H1 (cell line): ENCODE results near the gene MAP3K10. TPM values are rescaled to one million over a fixed set of nuclear protein-coding genes. Genes with fewer than 3 reads are reported as not detected.

ENCODE experiments used
- SAP30 ChIP-seq: fragments of 300-600 bp; sonication (generic); IDR thresholded peaks from 2 replicates; pipeline ENCODE4 v1.7.1; 2012; ENCODE audit warnings: low read length, moderate library complexity, mild to moderate bottlenecking, inconsistent platforms; ENCODE audit not compliant: insufficient read depth, insufficient replicate concordance
- SP2 ChIP-seq: IDR thresholded peaks from 2 replicates; pipeline ENCODE4 v1.6.1; 2012; ENCODE audit warnings: mild to moderate bottlenecking, low read length, inconsistent platforms
- polyA plus RNA-seq, 7 experiments: library from polyadenylated mRNA; depleted of rRNA in 3 of 7; stranded (reverse) in 5 of 7; unstranded in 2 of 7; fragments of >200 nt in 5 of 7; fragments of 200-250 nt in 2 of 7; gene quantifications; 1 replicate in 5 of 7; 2 replicates in 1 of 7; 4 replicates in 1 of 7; pipeline versions ENCODE4 v1.2.1 to v1.2.3, GENCODE V29; 2011 to 2013; ENCODE audit warnings: missing spikeins in 2 of 7, mixed read lengths in 2 of 7
- total RNA-seq: library from RNA; stranded (reverse); fragmentation: NEBNext Ultra II Directional; extraction: Animal tissue kit (Norgen Biotek cat#: 25700); gene quantifications from 2 replicates; pipeline ENCODE4 v1.2.1, GENCODE V29; 2021

The MAP3K10 gene
- total and polyA plus RNA-seq, 2 of the 8 experiments (the other 6 are each of a cell fraction or from before 2014, with no cell fraction given) = 4.9 to 15.9 TPM

DNA sequence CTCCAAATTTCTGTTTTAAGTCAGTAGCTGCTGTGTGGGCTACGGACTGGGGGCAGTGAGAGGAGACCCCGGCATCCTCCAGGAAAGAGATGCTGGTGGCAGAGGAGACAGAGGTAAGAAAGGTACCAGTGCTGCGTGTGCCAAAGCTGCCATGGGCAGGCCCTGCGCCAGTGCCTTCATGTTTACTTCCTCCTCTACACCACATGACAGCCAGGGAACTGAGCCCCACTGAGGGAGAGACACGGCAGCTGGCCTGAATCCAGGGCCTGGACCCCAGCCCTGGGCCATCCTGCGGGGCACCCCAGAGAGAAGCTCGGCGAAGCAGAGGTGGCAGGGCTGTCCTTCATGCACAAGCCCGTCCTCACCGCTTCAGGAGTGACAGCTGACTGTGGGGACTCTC is 58.0 kb downstream of the MAP3K10 start (continued):
- TF ChIP-seq SAP30 = no peak
- no peak for TF ChIP-seq SP2
